IMR-90 (cell line): ENCODE results near the gene TAPT1.

Experiments
- CTCF ChIP-seq: conservative IDR thresholded peaks from 2 replicates; pipeline ENCODE4 v1.5.1; 2012; ENCODE audit warnings: mild to moderate bottlenecking, low read depth, low read length, improper control_type of control experiment
- SMC3 ChIP-seq: fragments of 150-350 bp; IDR thresholded peaks from 2 replicates; pipeline ENCODE4 v1.6.1; 2016; ENCODE audit warnings: low read depth, mild to moderate bottlenecking, antibody characterized with exemption, low read length, moderate library complexity

- TF ChIP-seq CTCF: no peak
- TF ChIP-seq SMC3: no peak
Observed at GRCh38 chr4:16140231-16140878, 85.9 kb downstream of the TAPT1 start.
